A673 (cell line): ENCODE results near the gene ZNF274. TPM values are rescaled to one million over a fixed set of nuclear protein-coding genes. Genes with fewer than 3 reads are reported as not detected.

Source experiments
- BruUV-seq: library from RNA; stranded (reverse); fragments of 400-500 nt; replicated peaks from 2 replicates; lab custom pipeline; 2021; lab: Mats Ljungman, UMichigan
- CTCF ChIA-PET: fragments of 300-600 bp; sonication (Branson Sonifier 250); formaldehyde crosslinking; loops from one replicate; lab custom pipeline; 2022; ENCODE audit warnings: antibody characterized with exemption; lab: Charles Lee
- POLR2A ChIA-PET: fragments of 300-600 bp; sonication (Branson Sonifier 250); formaldehyde crosslinking; loops from one replicate; lab custom pipeline; 2022; ENCODE audit warnings: antibody characterized with exemption; ENCODE audit not compliant: low non-redundant PET; lab: Charles Lee
- DNase-seq: peaks from one replicate; pipeline ENCODE4 v3.0.0-alpha.2; 2015; ENCODE audit warnings: low spot score
- H3K27ac ChIP-seq: fragments of 200-600 bp; sonication (generic); 2 replicates; pipeline ENCODE4 v1.5.1; 2016; ENCODE audit warnings: mixed run types, low read depth, mild to moderate bottlenecking, mixed read lengths, antibody characterized with exemption, low read length; ENCODE audit not compliant: poor library complexity, severe bottlenecking
- H3K27me3 ChIP-seq: fragments of 200-600 bp; sonication (generic); replicated peaks from 2 replicates; pipeline ENCODE4 v1.6.1; 2017; ENCODE audit warnings: mixed run types, low read depth, mild to moderate bottlenecking, mixed read lengths, antibody characterized with exemption, low read length; ENCODE audit not compliant: insufficient read depth, poor library complexity
- H3K36me3 ChIP-seq: fragments of 200-600 bp; sonication (generic); 2 replicates; pipeline ENCODE4 v1.6.1; 2016; ENCODE audit warnings: mixed run types, mild to moderate bottlenecking, mixed read lengths, antibody characterized with exemption, low read length; ENCODE audit not compliant: insufficient read depth, poor library complexity, severe bottlenecking
- H3K4me1 ChIP-seq: fragments of 200-600 bp; sonication (generic); 2 replicates; pipeline ENCODE4 v1.6.1; 2017; ENCODE audit warnings: mixed run types, mild to moderate bottlenecking, mixed read lengths, antibody characterized with exemption, low read length; ENCODE audit not compliant: insufficient read depth, poor library complexity, severe bottlenecking
- H3K4me3 ChIP-seq: fragments of 200-600 bp; sonication (generic); 2 replicates; pipeline ENCODE4 v1.5.1; 2016; ENCODE audit warnings: low read depth, mixed run types, mild to moderate bottlenecking, mixed read lengths, low read length; ENCODE audit not compliant: poor library complexity, severe bottlenecking
- H3K9me3 ChIP-seq: fragments of 200-600 bp; sonication (generic); 2 replicates; pipeline ENCODE4 v1.6.1; 2016; ENCODE audit warnings: mixed run types, low read depth, mild to moderate bottlenecking, mixed read lengths, antibody characterized with exemption, low read length; ENCODE audit not compliant: poor library complexity, severe bottlenecking
- EZH2 ChIP-seq: fragments of 200-600 bp; sonication (generic); IDR thresholded peaks from 2 replicates; pipeline ENCODE4 v1.6.1; 2017; ENCODE audit warnings: borderline replicate concordance, low read depth, mild to moderate bottlenecking, mixed read lengths, antibody characterized with exemption, low read length; ENCODE audit not compliant: poor library complexity, severe bottlenecking
- intact Hi-C: fragments of 100-400 bp; cut with micrococcal nuclease; formaldehyde crosslinking; loops from one replicate; pipeline ENCODE4 v1.10.0; 2022; ENCODE audit not compliant: unreplicated experiment
- total RNA-seq: library from RNA; stranded (reverse); gene quantifications from 2 replicates; pipeline ENCODE4 v1.2.3, GENCODE V29; 2021
- TF ChIP-seq, protein P1 (sequence below): fragments of 300-800, 200-600 bp; sonication (generic); conservative IDR thresholded peaks from 2 replicates; pipeline ENCODE4 v1.5.1; 2017; ENCODE audit warnings: low read depth, mild to moderate bottlenecking, antibody characterized with exemption, low read length, moderate library complexity, mixed read lengths

Gene ZNF274
- total RNA-seq, 1 experiment from 2014 or later = 27.4 TPM

DNA sequence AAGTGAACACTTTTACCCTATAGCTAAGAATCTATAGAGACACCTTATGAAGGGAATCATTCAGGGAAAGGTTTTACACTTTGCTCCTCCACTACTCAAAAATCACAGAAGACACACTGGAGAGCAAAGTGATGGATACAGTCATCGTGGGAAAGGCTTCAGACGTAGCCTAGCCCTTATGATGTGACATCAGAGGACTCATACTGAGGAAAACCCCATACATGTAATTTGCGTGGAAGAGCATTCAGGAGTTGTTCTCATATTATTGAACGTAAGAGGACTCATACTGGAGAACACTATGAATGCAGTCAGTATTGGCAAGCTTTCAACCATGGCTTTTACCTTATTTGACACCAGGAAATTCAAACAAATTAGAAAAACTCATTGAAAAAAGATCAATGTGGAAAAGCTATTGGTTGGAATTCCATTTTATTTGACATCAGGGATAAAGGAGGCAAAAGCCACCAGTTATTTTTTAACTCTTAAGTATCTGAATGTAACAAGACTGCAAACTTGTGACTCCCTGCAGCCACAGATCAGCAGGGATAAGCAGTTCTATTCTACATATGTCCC lies 16.1 kb upstream of the ZNF274 start:
- DNase-seq = no peak
- Histone ChIP-seq H3K4me1 (no peaks in the 10 kb centered on the region), H3K27me3 (no peaks in the 10 kb centered on the region), H3K9me3 (peaks cover 51% of the 10 kb centered on the region), H3K27ac (no peak overlapping the region), H3K36me3 (no peaks in the 10 kb centered on the region), H3K4me3 (no peak overlapping the region)
- CTCF ChIA-PET = no interaction called here
- TF ChIP-seq EZH2 = no peak
- TF ChIP-seq, protein P1, sequence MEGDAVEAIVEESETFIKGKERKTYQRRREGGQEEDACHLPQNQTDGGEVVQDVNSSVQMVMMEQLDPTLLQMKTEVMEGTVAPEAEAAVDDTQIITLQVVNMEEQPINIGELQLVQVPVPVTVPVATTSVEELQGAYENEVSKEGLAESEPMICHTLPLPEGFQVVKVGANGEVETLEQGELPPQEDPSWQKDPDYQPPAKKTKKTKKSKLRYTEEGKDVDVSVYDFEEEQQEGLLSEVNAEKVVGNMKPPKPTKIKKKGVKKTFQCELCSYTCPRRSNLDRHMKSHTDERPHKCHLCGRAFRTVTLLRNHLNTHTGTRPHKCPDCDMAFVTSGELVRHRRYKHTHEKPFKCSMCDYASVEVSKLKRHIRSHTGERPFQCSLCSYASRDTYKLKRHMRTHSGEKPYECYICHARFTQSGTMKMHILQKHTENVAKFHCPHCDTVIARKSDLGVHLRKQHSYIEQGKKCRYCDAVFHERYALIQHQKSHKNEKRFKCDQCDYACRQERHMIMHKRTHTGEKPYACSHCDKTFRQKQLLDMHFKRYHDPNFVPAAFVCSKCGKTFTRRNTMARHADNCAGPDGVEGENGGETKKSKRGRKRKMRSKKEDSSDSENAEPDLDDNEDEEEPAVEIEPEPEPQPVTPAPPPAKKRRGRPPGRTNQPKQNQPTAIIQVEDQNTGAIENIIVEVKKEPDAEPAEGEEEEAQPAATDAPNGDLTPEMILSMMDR = no peak
- POLR2A ChIA-PET = no interaction called here
- no TSS peak for BruUV-seq
- intact Hi-C loops = no loop called here

DNA sequence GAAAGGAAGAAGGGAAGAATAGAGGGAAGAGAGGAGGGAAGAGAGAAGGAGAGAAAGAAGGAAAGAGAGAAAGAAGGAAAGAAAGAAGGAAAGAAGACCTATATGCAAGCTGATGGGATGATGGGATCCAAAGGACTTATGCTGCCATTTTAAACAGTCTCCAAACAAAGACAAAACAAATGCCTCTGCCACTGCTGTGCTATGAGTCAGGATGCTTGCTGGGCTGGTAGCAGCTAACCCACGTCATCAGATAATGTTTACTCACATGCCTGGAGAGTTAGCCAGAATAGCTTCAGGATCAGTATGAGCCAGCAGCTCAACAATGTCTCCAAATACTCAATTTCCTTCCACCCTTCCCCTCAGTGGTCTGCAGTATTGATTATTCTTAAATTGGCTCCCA lies 12.0 kb upstream of the ZNF274 start:
- no peak overlapping the region for H3K4me3 ChIP-seq
- intact Hi-C loops = no loop called here
- no peaks in the 10 kb centered on the region for H3K4me1 ChIP-seq
- no peaks in the 10 kb centered on the region for H3K36me3 ChIP-seq
- CTCF ChIA-PET = no interaction called here
- no TSS peak for BruUV-seq
- no peak for DNase-seq
- POLR2A ChIA-PET = no interaction called here
- no peak overlapping the region for H3K27ac ChIP-seq
- no peak for TF ChIP-seq EZH2
- TF ChIP-seq, protein P1 = no peak
- no peaks in the 10 kb centered on the region for H3K27me3 ChIP-seq
- peaks cover 32% of the 10 kb centered on the region for H3K9me3 ChIP-seq

DNA sequence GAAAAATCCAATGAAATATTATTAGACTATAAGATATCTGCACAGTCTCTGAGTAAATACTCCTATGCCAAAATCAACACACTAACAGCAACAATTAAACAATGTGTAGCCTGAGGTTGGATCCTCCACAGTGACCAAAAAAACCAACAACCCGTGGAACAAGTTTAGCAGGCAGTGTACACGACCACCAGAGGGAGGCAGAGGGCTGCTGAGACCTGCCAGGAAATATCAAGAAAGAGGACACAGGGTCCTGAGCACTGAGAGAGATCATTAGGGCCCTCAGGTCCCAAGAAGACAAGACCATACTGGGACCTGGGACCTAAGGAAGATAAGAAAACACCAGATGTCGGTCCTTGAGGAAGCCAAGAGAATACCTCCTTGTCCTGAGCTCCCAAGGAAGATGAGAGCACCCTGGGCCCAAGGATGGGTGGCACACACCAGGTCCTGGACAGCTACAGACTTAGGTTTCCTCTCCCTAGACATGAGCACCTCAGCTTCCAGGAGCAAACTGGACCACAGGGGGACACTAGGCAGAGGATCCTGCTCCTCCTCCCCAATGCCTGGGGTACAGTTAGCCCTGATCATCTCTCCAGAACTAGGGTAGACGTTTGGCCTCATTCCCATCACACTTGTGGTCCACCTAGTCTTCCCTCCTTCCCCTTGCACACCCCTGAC lies 822 bp upstream of the ZNF274 start:
- H3K9me3 ChIP-seq = peaks cover 59% of the 10 kb centered on the region
- intact Hi-C loops = no loop called here
- H3K27ac ChIP-seq = peak overlapping the region; percentile 98
- peak overlapping the region; percentile 69 for H3K4me3 ChIP-seq
- ChIA-PET POLR2A (no interaction called here), CTCF (no interaction called here)
- TF ChIP-seq, protein P1 = peak; percentile 57
- TF ChIP-seq EZH2 = no peak
- DNase-seq = peak; percentile 67
- no peaks in the 10 kb centered on the region for H3K4me1 ChIP-seq
- peaks cover 19% of the 10 kb centered on the region for H3K36me3 ChIP-seq
- H3K27me3 ChIP-seq = no peaks in the 10 kb centered on the region
- BruUV-seq = no TSS peak
